Astrocyte (in vitro differentiated cells and primary cell): ENCODE measurements around the gene MRPL42. TPM values are rescaled to one million over a fixed set of nuclear protein-coding genes. Genes with fewer than 3 reads are reported as not detected.

Source experiments
- DNase-seq: peaks from one replicate; pipeline ENCODE4 v3.0.0-alpha.2; 2010; ENCODE audit warnings: low read depth
- FAIRE-seq: peaks from 2 replicates; lab custom pipeline; 2011; peaks lifted over from hg19 to GRCh38; lab: Jason Lieb, UNC
- H2AFZ ChIP-seq: 2 replicates; pipeline ENCODE4 v1.6.0; 2012; ENCODE audit warnings: low read depth, low read length, inconsistent platforms
- H3K27ac ChIP-seq: 2 replicates; pipeline ENCODE4 v1.5.1; 2011; ENCODE audit warnings: low read depth, low read length, inconsistent platforms
- H3K27me3 ChIP-seq: 2 replicates; pipeline ENCODE4 v1.6.0; 2011; ENCODE audit warnings: low read length, inconsistent platforms; ENCODE audit not compliant: insufficient read depth
- H3K36me3 ChIP-seq: 2 replicates; pipeline ENCODE4 v1.5.1; 2011; ENCODE audit warnings: low read length, inconsistent platforms; ENCODE audit not compliant: insufficient read depth
- H3K4me1 ChIP-seq: 2 replicates; pipeline ENCODE4 v1.5.1; 2011; ENCODE audit warnings: low read length, inconsistent platforms; ENCODE audit not compliant: insufficient read depth
- H3K4me2 ChIP-seq: 2 replicates; pipeline ENCODE4 v1.6.0; 2012; ENCODE audit warnings: low read length, inconsistent platforms
- H3K4me3 ChIP-seq: 2 replicates; pipeline ENCODE4 v1.5.1; 2011; ENCODE audit warnings: low read depth, mild to moderate bottlenecking, low read length, inconsistent platforms; ENCODE audit not compliant: insufficient read depth
- H3K79me2 ChIP-seq: 2 replicates; pipeline ENCODE4 v1.6.0; 2012; ENCODE audit warnings: mild to moderate bottlenecking, low read length, inconsistent platforms; ENCODE audit not compliant: insufficient read depth
- H3K9ac ChIP-seq: 2 replicates; pipeline ENCODE4 v1.6.0; 2012; ENCODE audit warnings: mild to moderate bottlenecking, low read length, inconsistent platforms
- H3K9me3 ChIP-seq: 2 replicates; pipeline ENCODE4 v1.5.1; 2012; ENCODE audit warnings: low read depth, mild to moderate bottlenecking, low read length, inconsistent platforms; ENCODE audit not compliant: insufficient read depth
- H4K20me1 ChIP-seq: 2 replicates; pipeline ENCODE4 v1.6.0; 2012; ENCODE audit warnings: low read length, inconsistent platforms; ENCODE audit not compliant: insufficient read depth
- H3K27ac Mint-ChIP-seq: one replicate; pipeline ENCODE4 v1.8.0; 2021; ENCODE audit warnings: mild to moderate bottlenecking, mixed read lengths; ENCODE audit not compliant: unreplicated experiment
- H3K27me3 Mint-ChIP-seq: one replicate; pipeline ENCODE4 v1.8.0; 2021; ENCODE audit warnings: low read depth, mixed read lengths; ENCODE audit not compliant: unreplicated experiment
- H3K36me3 Mint-ChIP-seq: one replicate; pipeline ENCODE4 v1.8.0; 2021; ENCODE audit warnings: low read depth, mixed read lengths; ENCODE audit not compliant: unreplicated experiment
- H3K4me1 Mint-ChIP-seq: one replicate; pipeline ENCODE4 v1.8.0; 2021; ENCODE audit warnings: low read depth, mixed read lengths; ENCODE audit not compliant: unreplicated experiment
- H3K4me3 Mint-ChIP-seq: one replicate; pipeline ENCODE4 v1.8.0; 2021; ENCODE audit warnings: mild to moderate bottlenecking, moderate library complexity, mixed read lengths; ENCODE audit not compliant: unreplicated experiment
- H3K9me3 Mint-ChIP-seq: one replicate; pipeline ENCODE4 v1.8.0; 2021; ENCODE audit warnings: mild to moderate bottlenecking, mixed read lengths; ENCODE audit not compliant: unreplicated experiment
- CTCF ChIP-seq: IDR thresholded peaks from 2 replicates; pipeline ENCODE4 v1.5.1; 2011; ENCODE audit warnings: low read depth, mild to moderate bottlenecking, inconsistent platforms, low read length, moderate library complexity; ENCODE audit not compliant: insufficient read depth
- EZH2 ChIP-seq: IDR thresholded peaks from 2 replicates; pipeline ENCODE4 v1.6.1; 2012; ENCODE audit warnings: mild to moderate bottlenecking, low read length, inconsistent platforms; ENCODE audit not compliant: insufficient read depth
- total RNA-seq: library from RNA; stranded (reverse); gene quantifications from 2 replicates; pipeline ENCODE4 v1.2.1, GENCODE V29; 2021

Gene MRPL42
- total RNA-seq, 1 donor from 2014 or later, result 65.6 TPM

GRCh38 chr12:93438266-93439050 is 28.9 kb upstream of the MRPL42 start:
- Histone ChIP-seq H3K27me3 (no peaks in the 10 kb centered on the region), H3K79me2 (peaks cover 83% of the 10 kb centered on the region), H3K27ac (no peak overlapping the region), H3K9me3 (no peaks in the 10 kb centered on the region), H3K36me3 (no peaks in the 10 kb centered on the region), H3K4me2 (peak overlapping the region; percentile 93), H4K20me1 (peaks cover 75% of the 10 kb centered on the region), H3K4me1 (peaks cover 24% of the 10 kb centered on the region), H3K9ac (no peak overlapping the region), H3K4me3 (no peak overlapping the region), H2AFZ (no peak overlapping the region)
- no peak for DNase-seq
- peaks cover 44% of the 10 kb centered on the region for H3K4me1 Mint-ChIP-seq
- no peak for TF ChIP-seq EZH2
- no peak for TF ChIP-seq CTCF
- H3K27ac Mint-ChIP-seq, result no peak overlapping the region
- H3K9me3 Mint-ChIP-seq, result no peaks in the 10 kb centered on the region
- FAIRE-seq, result no peak
- H3K27me3 Mint-ChIP-seq, result no peaks in the 10 kb centered on the region
- no peaks in the 10 kb centered on the region for H3K36me3 Mint-ChIP-seq
- H3K4me3 Mint-ChIP-seq, result peak overlapping the region; percentile 40

- no peak for FAIRE-seq
- H3K4me3 ChIP-seq, result peak overlapping the region; percentile 92
Observed at GRCh38 chr12:93440043-93440835, 27.1 kb upstream of the MRPL42 start.

More at GRCh38 chr12:93440043-93440835, 27.1 kb upstream of the MRPL42 start:
- Mint-ChIP-seq H3K4me1 (peaks cover 44% of the 10 kb centered on the region), H3K27me3 (no peaks in the 10 kb centered on the region), H3K9me3 (no peaks in the 10 kb centered on the region), H3K27ac (peak overlapping the region; percentile 96), H3K4me3 (peak overlapping the region; percentile 98), H3K36me3 (no peaks in the 10 kb centered on the region)
- DNase-seq, result peak; percentile 19
- peaks cover 58% of the 10 kb centered on the region for H4K20me1 ChIP-seq
- peak overlapping the region; percentile 91 for H3K27ac ChIP-seq
- peak overlapping the region; percentile 93 for H3K4me2 ChIP-seq
- H3K9me3 ChIP-seq, result no peaks in the 10 kb centered on the region
- peak overlapping the region; percentile 89 for H3K9ac ChIP-seq
- H3K4me1 ChIP-seq, result peaks cover 24% of the 10 kb centered on the region
- TF ChIP-seq CTCF (no peak), EZH2 (no peak)
- no peaks in the 10 kb centered on the region for H3K27me3 ChIP-seq
- H3K79me2 ChIP-seq, result peaks cover 65% of the 10 kb centered on the region
- no peaks in the 10 kb centered on the region for H3K36me3 ChIP-seq
- H2AFZ ChIP-seq, result no peak overlapping the region
